GM23248 (cell line): ENCODE measurements around the gene GTPBP4.

Experiments
- EZH2 ChIP-seq: fragments of 200-600 bp; sonication (generic); IDR thresholded peaks from 2 replicates; pipeline ENCODE4 v1.6.1; 2018; ENCODE audit warnings: antibody characterized with exemption, mild to moderate bottlenecking; ENCODE audit not compliant: insufficient read depth, poor library complexity, severe bottlenecking
- EZH2phosphoT487 ChIP-seq: fragments of 200-600 bp; sonication (generic); IDR thresholded peaks from 2 replicates; pipeline ENCODE4 v1.6.1; 2018; ENCODE audit warnings: antibody characterized with exemption, moderate library complexity, mild to moderate bottlenecking, low read depth; ENCODE audit not compliant: insufficient read depth

DNA sequence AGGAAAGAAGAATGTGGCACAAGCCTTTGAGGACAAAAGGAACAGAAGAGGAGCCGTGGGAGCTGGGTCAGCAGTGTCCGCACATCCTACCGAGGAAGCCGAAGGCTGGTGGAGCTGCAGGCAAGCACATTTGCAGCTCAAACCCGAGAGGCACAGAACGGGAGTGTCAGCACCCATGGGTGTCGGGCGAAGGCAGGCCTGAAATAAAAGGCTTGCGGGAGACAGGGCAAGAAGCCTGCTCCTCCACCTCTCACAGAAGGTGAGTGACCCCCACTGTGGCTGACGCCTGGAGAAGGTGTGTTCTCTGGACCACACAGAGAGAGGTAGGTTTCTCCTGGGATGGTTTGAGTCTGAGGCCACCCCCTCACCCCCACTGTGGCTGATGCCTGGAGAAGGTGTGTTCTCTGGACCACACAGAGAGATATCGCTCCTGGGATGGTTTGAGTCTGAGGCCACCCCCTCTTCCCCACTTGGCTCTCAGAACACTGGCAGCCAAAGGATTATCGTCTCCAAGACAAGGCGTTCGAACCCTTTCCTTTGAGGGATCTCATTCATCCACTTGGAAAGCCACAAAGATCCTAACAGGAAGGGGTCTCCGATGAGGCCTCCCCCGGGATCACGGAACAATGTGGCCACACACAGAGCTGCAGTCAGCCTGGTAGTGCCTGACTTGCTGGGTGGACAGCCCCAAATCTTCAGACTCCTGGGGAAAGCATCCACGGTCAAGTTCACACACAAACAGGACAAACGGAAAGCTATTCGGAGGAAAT is 21.6 kb upstream of the GTPBP4 start:
- TF ChIP-seq EZH2, result no peak
- TF ChIP-seq EZH2phosphoT487, result no peak
